WTC11 (cell line): Measurements from ENCODE around the gene SFRP2. TPM values are rescaled to one million over a fixed set of nuclear protein-coding genes. Genes with fewer than 3 reads are reported as not detected.

Experiments used
- ATAC-seq: fragments of 200-7000 bp; cut with Tn5 transposase; 2 replicates; pipeline ENCODE4 v1.10.0; 2021; ENCODE audit warnings: mild to moderate bottlenecking, moderate library complexity
- CTCF ChIA-PET: fragments of 300-600 bp; sonication (Branson Sonifier 250); formaldehyde crosslinking; loops from one replicate; lab custom pipeline; 2021; ENCODE audit warnings: antibody characterized with exemption; lab: Charles Lee
- POLR2A ChIA-PET: fragments of 350-600 bp; sonication (Branson Sonifier 250); formaldehyde crosslinking; loops from one replicate; lab custom pipeline; 2021; ENCODE audit warnings: antibody characterized with exemption; lab: Charles Lee
- DNase-seq: peaks from one replicate; pipeline ENCODE4 v3.0.0; 2021; ENCODE audit warnings: low spot score
- H3K27ac Mint-ChIP-seq: 2 replicates; pipeline ENCODE4 v1.8.0; 2021; ENCODE audit warnings: mixed read lengths
- H3K27me3 Mint-ChIP-seq: 2 replicates; pipeline ENCODE4 v1.8.0; 2021; ENCODE audit warnings: low read depth, mild to moderate bottlenecking, moderate library complexity, mixed read lengths
- H3K36me3 Mint-ChIP-seq: 2 replicates; pipeline ENCODE4 v1.8.0; 2021; ENCODE audit warnings: mixed read lengths
- H3K4me1 Mint-ChIP-seq: 2 replicates; pipeline ENCODE4 v1.8.0; 2022; ENCODE audit warnings: mixed read lengths
- H3K4me3 Mint-ChIP-seq: 2 replicates; pipeline ENCODE4 v1.8.0; 2021; ENCODE audit warnings: mild to moderate bottlenecking, moderate library complexity, mixed read lengths
- H3K9me3 Mint-ChIP-seq: 2 replicates; pipeline ENCODE4 v1.8.0; 2021; ENCODE audit warnings: mixed read lengths
- FOXJ3 ChIP-seq: sonication (generic); formaldehyde crosslinking; IDR thresholded peaks from 2 replicates; pipeline ENCODE4 v1.9.0; 2021; ENCODE audit warnings: missing genetic modification reagents, mild to moderate bottlenecking, borderline replicate concordance
- HMGA2 ChIP-seq: fragments of 250-450 bp; sonication (Bioruptor Pico); IDR thresholded peaks from 2 replicates; pipeline ENCODE4 v1.4.0; 2021; ENCODE audit warnings: mild to moderate bottlenecking, moderate library complexity
- IRF1 ChIP-seq: sonication (generic); formaldehyde crosslinking; IDR thresholded peaks from 2 replicates; pipeline ENCODE4 v1.8.0; 2023; ENCODE audit warnings: missing genetic modification reagents
- JAZF1 ChIP-seq: fragments of 250-450 bp; sonication (Bioruptor Pico); IDR thresholded peaks from 2 replicates; pipeline ENCODE4 v1.9.0; 2021; ENCODE audit warnings: moderate library complexity, mild to moderate bottlenecking, inconsistent platforms
- NR2C2 ChIP-seq: sonication (generic); formaldehyde crosslinking; IDR thresholded peaks from 2 replicates; pipeline ENCODE4 v1.8.0; 2022; ENCODE audit warnings: mild to moderate bottlenecking, missing genetic modification reagents
- PRRX2 ChIP-seq: fragments of 250-450 bp; sonication (Bioruptor Pico); IDR thresholded peaks from 2 replicates; pipeline ENCODE4 v1.8.0; 2021; ENCODE audit warnings: mild to moderate bottlenecking
- RORB ChIP-seq: fragments of 250-450 bp; sonication (Bioruptor Pico); IDR thresholded peaks from 2 replicates; pipeline ENCODE4 v1.9.0; 2021; ENCODE audit warnings: mild to moderate bottlenecking
- TEAD4 ChIP-seq: sonication (generic); formaldehyde crosslinking; IDR thresholded peaks from 2 replicates; pipeline ENCODE4 v1.8.0; 2022; ENCODE audit warnings: mild to moderate bottlenecking, missing genetic modification reagents
- TP53 ChIP-seq: sonication (generic); formaldehyde crosslinking; IDR thresholded peaks from 2 replicates; pipeline ENCODE4 v1.8.1; 2023; ENCODE audit warnings: mild to moderate bottlenecking, missing genetic modification reagents
- ZBTB21 ChIP-seq: sonication (generic); formaldehyde crosslinking; IDR thresholded peaks from 2 replicates; pipeline ENCODE4 v1.8.1; 2023; ENCODE audit warnings: mild to moderate bottlenecking, missing genetic modification reagents, borderline replicate concordance
- ZNF317 ChIP-seq: sonication (generic); formaldehyde crosslinking; IDR thresholded peaks from 2 replicates; pipeline ENCODE4 v1.8.1; 2023; ENCODE audit warnings: low read depth, mild to moderate bottlenecking, moderate library complexity, missing genetic modification reagents, borderline replicate concordance
- total RNA-seq: library from RNA; stranded (reverse); gene quantifications from 3 replicates; pipeline ENCODE4 v1.2.3, GENCODE V29; 2021
- TF ChIP-seq, protein P1 (sequence below): fragments of 250-450 bp; sonication (Bioruptor Pico); IDR thresholded peaks from 2 replicates; pipeline ENCODE4 v1.9.0; 2021; ENCODE audit warnings: moderate library complexity, mild to moderate bottlenecking, inconsistent platforms, borderline replicate concordance
- TF ChIP-seq, protein P2 (sequence below): fragments of 250-450 bp; sonication (Bioruptor Pico); IDR thresholded peaks from 2 replicates; pipeline ENCODE4 v1.9.0; 2021; ENCODE audit warnings: mild to moderate bottlenecking
- TF ChIP-seq, protein P3 (sequence below): sonication (generic); formaldehyde crosslinking; IDR thresholded peaks from 2 replicates; pipeline ENCODE4 v1.8.1; 2023; ENCODE audit warnings: mild to moderate bottlenecking, missing genetic modification reagents
- TF ChIP-seq, protein P4 (sequence below): sonication (generic); formaldehyde crosslinking; IDR thresholded peaks from 2 replicates; pipeline ENCODE4 v1.8.1; 2022; ENCODE audit warnings: mild to moderate bottlenecking, moderate library complexity, missing genetic modification reagents
- TF ChIP-seq, protein P5 (sequence below): sonication (generic); formaldehyde crosslinking; IDR thresholded peaks from 2 replicates; pipeline ENCODE4 v1.8.1; 2023; ENCODE audit warnings: mild to moderate bottlenecking, missing genetic modification reagents, moderate library complexity
- TF ChIP-seq, protein P6 (sequence below): sonication (generic); formaldehyde crosslinking; IDR thresholded peaks from 2 replicates; pipeline ENCODE4 v1.8.1; 2023; ENCODE audit warnings: mild to moderate bottlenecking, missing genetic modification reagents

SFRP2 gene
- total RNA-seq, 1 experiment from 2014 or later = 417 TPM

GRCh38 chr4:153823483-153823882 is 34.6 kb upstream of the SFRP2 start:
- Mint-ChIP-seq H3K27ac (no peak overlapping the region), H3K4me3 (no peak overlapping the region), H3K4me1 (no peaks in the 10 kb centered on the region; the same call in 1 of the 2 replicates)
- CTCF ChIA-PET = no interaction called here
- ATAC-seq = no peak
- TF ChIP-seq RORB (CRISPR knock-in tag) = no peak
- TF ChIP-seq, protein P1, sequence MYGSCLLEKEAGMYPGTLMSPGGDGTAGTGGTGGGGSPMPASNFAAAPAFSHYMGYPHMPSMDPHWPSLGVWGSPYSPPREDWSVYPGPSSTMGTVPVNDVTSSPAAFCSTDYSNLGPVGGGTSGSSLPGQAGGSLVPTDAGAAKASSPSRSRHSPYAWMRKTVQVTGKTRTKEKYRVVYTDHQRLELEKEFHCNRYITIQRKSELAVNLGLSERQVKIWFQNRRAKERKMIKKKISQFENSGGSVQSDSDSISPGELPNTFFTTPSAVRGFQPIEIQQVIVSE (CRISPR knock-in tag) = no peak
- TF ChIP-seq ZBTB21 (CRISPR knock-in tag) = no peak
- TF ChIP-seq, protein P2, sequence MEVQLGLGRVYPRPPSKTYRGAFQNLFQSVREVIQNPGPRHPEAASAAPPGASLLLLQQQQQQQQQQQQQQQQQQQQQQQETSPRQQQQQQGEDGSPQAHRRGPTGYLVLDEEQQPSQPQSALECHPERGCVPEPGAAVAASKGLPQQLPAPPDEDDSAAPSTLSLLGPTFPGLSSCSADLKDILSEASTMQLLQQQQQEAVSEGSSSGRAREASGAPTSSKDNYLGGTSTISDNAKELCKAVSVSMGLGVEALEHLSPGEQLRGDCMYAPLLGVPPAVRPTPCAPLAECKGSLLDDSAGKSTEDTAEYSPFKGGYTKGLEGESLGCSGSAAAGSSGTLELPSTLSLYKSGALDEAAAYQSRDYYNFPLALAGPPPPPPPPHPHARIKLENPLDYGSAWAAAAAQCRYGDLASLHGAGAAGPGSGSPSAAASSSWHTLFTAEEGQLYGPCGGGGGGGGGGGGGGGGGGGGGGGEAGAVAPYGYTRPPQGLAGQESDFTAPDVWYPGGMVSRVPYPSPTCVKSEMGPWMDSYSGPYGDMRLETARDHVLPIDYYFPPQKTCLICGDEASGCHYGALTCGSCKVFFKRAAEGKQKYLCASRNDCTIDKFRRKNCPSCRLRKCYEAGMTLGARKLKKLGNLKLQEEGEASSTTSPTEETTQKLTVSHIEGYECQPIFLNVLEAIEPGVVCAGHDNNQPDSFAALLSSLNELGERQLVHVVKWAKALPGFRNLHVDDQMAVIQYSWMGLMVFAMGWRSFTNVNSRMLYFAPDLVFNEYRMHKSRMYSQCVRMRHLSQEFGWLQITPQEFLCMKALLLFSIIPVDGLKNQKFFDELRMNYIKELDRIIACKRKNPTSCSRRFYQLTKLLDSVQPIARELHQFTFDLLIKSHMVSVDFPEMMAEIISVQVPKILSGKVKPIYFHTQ = no peak
- TF ChIP-seq HMGA2 (CRISPR knock-in tag) = no peak
- TF ChIP-seq, all 79 proteins: peak for 0
- Mint-ChIP-seq H3K36me3 (peaks cover 11% of the 10 kb centered on the region; the same call in 1 of the 2 replicates), H3K27me3 (no peaks in the 10 kb centered on the region), H3K9me3 (peaks cover 23% of the 10 kb centered on the region)
- POLR2A ChIA-PET = no interaction called here
- DNase-seq = no peak

GRCh38 chr4:153822316-153822715 is 33.4 kb upstream of the SFRP2 start:
- DNase-seq = no peak

More at GRCh38 chr4:153822316-153822715, 33.4 kb upstream of the SFRP2 start:
- H3K9me3 Mint-ChIP-seq = peaks cover 23% of the 10 kb centered on the region
- ChIA-PET POLR2A (no interaction called here), CTCF (no interaction called here)
- H3K4me3 Mint-ChIP-seq = no peak overlapping the region
- H3K4me1 Mint-ChIP-seq = peaks cover 4% of the 10 kb centered on the region
- H3K36me3 Mint-ChIP-seq = peaks cover 11% of the 10 kb centered on the region; the same call in 1 of the 2 replicates
- TF ChIP-seq FOXJ3 (CRISPR knock-in tag) = no peak
- no peak for TF ChIP-seq TEAD4 (CRISPR knock-in tag)
- TF ChIP-seq TP53 (CRISPR knock-in tag) = no peak
- TF ChIP-seq ZNF317 = no peak
- TF ChIP-seq, protein P3, sequence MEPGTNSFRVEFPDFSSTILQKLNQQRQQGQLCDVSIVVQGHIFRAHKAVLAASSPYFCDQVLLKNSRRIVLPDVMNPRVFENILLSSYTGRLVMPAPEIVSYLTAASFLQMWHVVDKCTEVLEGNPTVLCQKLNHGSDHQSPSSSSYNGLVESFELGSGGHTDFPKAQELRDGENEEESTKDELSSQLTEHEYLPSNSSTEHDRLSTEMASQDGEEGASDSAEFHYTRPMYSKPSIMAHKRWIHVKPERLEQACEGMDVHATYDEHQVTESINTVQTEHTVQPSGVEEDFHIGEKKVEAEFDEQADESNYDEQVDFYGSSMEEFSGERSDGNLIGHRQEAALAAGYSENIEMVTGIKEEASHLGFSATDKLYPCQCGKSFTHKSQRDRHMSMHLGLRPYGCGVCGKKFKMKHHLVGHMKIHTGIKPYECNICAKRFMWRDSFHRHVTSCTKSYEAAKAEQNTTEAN (CRISPR knock-in tag) = no peak
- TF ChIP-seq JAZF1 (CRISPR knock-in tag) = no peak
- no peak for TF ChIP-seq NR2C2 (CRISPR knock-in tag)
- TF ChIP-seq, protein P4, sequence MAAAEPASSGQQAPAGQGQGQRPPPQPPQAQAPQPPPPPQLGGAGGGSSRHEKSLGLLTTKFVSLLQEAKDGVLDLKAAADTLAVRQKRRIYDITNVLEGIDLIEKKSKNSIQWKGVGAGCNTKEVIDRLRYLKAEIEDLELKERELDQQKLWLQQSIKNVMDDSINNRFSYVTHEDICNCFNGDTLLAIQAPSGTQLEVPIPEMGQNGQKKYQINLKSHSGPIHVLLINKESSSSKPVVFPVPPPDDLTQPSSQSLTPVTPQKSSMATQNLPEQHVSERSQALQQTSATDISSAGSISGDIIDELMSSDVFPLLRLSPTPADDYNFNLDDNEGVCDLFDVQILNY (CRISPR knock-in tag) = no peak
- no peak for TF ChIP-seq PRRX2 (CRISPR knock-in tag)
- TF ChIP-seq, protein P1 (CRISPR knock-in tag) = no peak
- TF ChIP-seq, protein P5, sequence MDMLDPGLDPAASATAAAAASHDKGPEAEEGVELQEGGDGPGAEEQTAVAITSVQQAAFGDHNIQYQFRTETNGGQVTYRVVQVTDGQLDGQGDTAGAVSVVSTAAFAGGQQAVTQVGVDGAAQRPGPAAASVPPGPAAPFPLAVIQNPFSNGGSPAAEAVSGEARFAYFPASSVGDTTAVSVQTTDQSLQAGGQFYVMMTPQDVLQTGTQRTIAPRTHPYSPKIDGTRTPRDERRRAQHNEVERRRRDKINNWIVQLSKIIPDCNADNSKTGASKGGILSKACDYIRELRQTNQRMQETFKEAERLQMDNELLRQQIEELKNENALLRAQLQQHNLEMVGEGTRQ (CRISPR knock-in tag) = no peak
- TF ChIP-seq, protein P6, sequence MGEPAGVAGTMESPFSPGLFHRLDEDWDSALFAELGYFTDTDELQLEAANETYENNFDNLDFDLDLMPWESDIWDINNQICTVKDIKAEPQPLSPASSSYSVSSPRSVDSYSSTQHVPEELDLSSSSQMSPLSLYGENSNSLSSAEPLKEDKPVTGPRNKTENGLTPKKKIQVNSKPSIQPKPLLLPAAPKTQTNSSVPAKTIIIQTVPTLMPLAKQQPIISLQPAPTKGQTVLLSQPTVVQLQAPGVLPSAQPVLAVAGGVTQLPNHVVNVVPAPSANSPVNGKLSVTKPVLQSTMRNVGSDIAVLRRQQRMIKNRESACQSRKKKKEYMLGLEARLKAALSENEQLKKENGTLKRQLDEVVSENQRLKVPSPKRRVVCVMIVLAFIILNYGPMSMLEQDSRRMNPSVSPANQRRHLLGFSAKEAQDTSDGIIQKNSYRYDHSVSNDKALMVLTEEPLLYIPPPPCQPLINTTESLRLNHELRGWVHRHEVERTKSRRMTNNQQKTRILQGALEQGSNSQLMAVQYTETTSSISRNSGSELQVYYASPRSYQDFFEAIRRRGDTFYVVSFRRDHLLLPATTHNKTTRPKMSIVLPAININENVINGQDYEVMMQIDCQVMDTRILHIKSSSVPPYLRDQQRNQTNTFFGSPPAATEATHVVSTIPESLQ (CRISPR knock-in tag) = no peak
- TF ChIP-seq IRF1 (CRISPR knock-in tag) = no peak
- TF ChIP-seq HMGA2 (CRISPR knock-in tag) = no peak
- no peaks in the 10 kb centered on the region for H3K27me3 Mint-ChIP-seq
- H3K27ac Mint-ChIP-seq = no peak overlapping the region
- no peak for ATAC-seq
